ENCODE measurements around the gene CCDC85C.

CCDC85C gene

GRCh38 chr14:99581938-99582337 lies 22.1 kb downstream of the CCDC85C start:
- TF ChIP-seq GATA1 (IDR thresholded peaks at IDR 0.05; ENCODE audit: low read depth, low read length) (no peak), POLR2A (IDR thresholded peaks at IDR 0.05; ENCODE audit: low read length) (no peak)

GRCh38 chr14:99581374-99581773 lies 22.6 kb downstream of the CCDC85C start:
- TF ChIP-seq GATA1 (IDR thresholded peaks at IDR 0.05; ENCODE audit: low read depth, low read length) (no peak), POLR2A (IDR thresholded peaks at IDR 0.05; ENCODE audit: low read length) (no peak)
- no peak for DNase-seq

More at GRCh38 chr14:99581938-99582337, 22.1 kb downstream of the CCDC85C start:
- no peak for DNase-seq

GRCh38 chr14:99579903-99580571 lies 24.0 kb downstream of the CCDC85C start:
- TF ChIP-seq POLR2A (IDR thresholded peaks at IDR 0.05; ENCODE audit: low read length) (no peak), GATA1 (IDR thresholded peaks at IDR 0.05; ENCODE audit: low read depth, low read length) (no peak)
- no peak for DNase-seq

- TF ChIP-seq POLR2A (IDR thresholded peaks at IDR 0.05; ENCODE audit: low read length), result no peak
- TF ChIP-seq GATA1 (IDR thresholded peaks at IDR 0.05; ENCODE audit: low read depth, low read length), result no peak
These were observed 24.7 kb downstream of the CCDC85C start for GRCh38 chr14:99579120-99579836.

GRCh38 chr14:99578541-99579101 lies 25.4 kb downstream of the CCDC85C start:
- no peak for TF ChIP-seq POLR2A (IDR thresholded peaks at IDR 0.05; ENCODE audit: low read length)
- no peak for TF ChIP-seq GATA1 (IDR thresholded peaks at IDR 0.05; ENCODE audit: low read depth, low read length)
- DNase-seq, result no peak

More at GRCh38 chr14:99579120-99579836, 24.7 kb downstream of the CCDC85C start:
- no peak for DNase-seq

GRCh38 chr14:99576761-99577705 lies 27.0 kb downstream of the CCDC85C start:
- no peak for DNase-seq
- no peak for TF ChIP-seq POLR2A (IDR thresholded peaks at IDR 0.05; ENCODE audit: low read length)

- DNase-seq, result no peak
- TF ChIP-seq GATA1 (IDR thresholded peaks at IDR 0.05; ENCODE audit: low read depth, low read length), result no peak
- TF ChIP-seq POLR2A (IDR thresholded peaks at IDR 0.05; ENCODE audit: low read length), result no peak
These were observed 27.7 kb downstream of the CCDC85C start for GRCh38 chr14:99576304-99576703.

- no peak for DNase-seq
- no peak for TF ChIP-seq POLR2A (IDR thresholded peaks at IDR 0.05; ENCODE audit: low read length)
- no peak for TF ChIP-seq GATA1 (IDR thresholded peaks at IDR 0.05; ENCODE audit: low read depth, low read length)
These were observed 28.7 kb downstream of the CCDC85C start for GRCh38 chr14:99575043-99576023.

GRCh38 chr14:99574099-99574880 lies 29.7 kb downstream of the CCDC85C start:
- no peak for DNase-seq
- no peak for TF ChIP-seq GATA1 (IDR thresholded peaks at IDR 0.05; ENCODE audit: low read depth, low read length)
- TF ChIP-seq POLR2A (IDR thresholded peaks at IDR 0.05; ENCODE audit: low read length), result no peak

GRCh38 chr14:99573436-99574098 lies 30.4 kb downstream of the CCDC85C start:
- no peak for DNase-seq
- no peak for TF ChIP-seq POLR2A (IDR thresholded peaks at IDR 0.05; ENCODE audit: low read length)
- no peak for TF ChIP-seq GATA1 (IDR thresholded peaks at IDR 0.05; ENCODE audit: low read depth, low read length)

GRCh38 chr14:99573000-99573330 lies 31.0 kb downstream of the CCDC85C start:
- DNase-seq, result no peak
- TF ChIP-seq GATA1 (IDR thresholded peaks at IDR 0.05; ENCODE audit: low read depth, low read length) (no peak), POLR2A (IDR thresholded peaks at IDR 0.05; ENCODE audit: low read length) (no peak)

Data from erythroblast (primary cell).